ENCODE results near the gene WWOX.
A peak's percentile ranks its signal among the peaks of the same experiment; 100 is the strongest.
"Not testable (repeated sequence)": the region's sequence is repeated elsewhere in the genome, so short reads cannot be mapped to it uniquely, and the experiment has no call there.

WWOX gene

GRCh38 chr16:78099271-78100111 lies at the start of gene WWOX:
TSS of gene WWOX (plus strand) at chr16:78099654.
- peak; percentile 90 for DNase-seq

- no peak for DNase-seq
These were observed 48.6 kb upstream of the WWOX start for GRCh38 chr16:78050734-78051400.

- DNase-seq: no peak
These were observed 41.5 kb upstream of the WWOX start for GRCh38 chr16:78057803-78058564.

GRCh38 chr16:78059806-78060205 lies 39.6 kb upstream of the WWOX start:
- DNase-seq: not testable (repeated sequence)

- DNase-seq: no peak
These were observed 39.2 kb upstream of the WWOX start for GRCh38 chr16:78060295-78060694.

GRCh38 chr16:78060809-78061208 lies 38.6 kb upstream of the WWOX start:
- DNase-seq: no peak

GRCh38 chr16:78065319-78065718 lies 34.1 kb upstream of the WWOX start:
- DNase-seq: no peak

- no peak for DNase-seq
These were observed 29.5 kb upstream of the WWOX start for GRCh38 chr16:78069913-78070312.

- DNase-seq: no peak
These were observed 27.2 kb upstream of the WWOX start for GRCh38 chr16:78072275-78072674.

- no peak for DNase-seq
These were observed 23.7 kb upstream of the WWOX start for GRCh38 chr16:78075800-78076199.

- no peak for DNase-seq
These were observed 18.1 kb upstream of the WWOX start for GRCh38 chr16:78081341-78081740.

GRCh38 chr16:78091419-78091818 lies 8.0 kb upstream of the WWOX start:
- no peak for DNase-seq

- DNase-seq: no peak
These were observed 6.7 kb upstream of the WWOX start for GRCh38 chr16:78092758-78093157.

- no peak for DNase-seq
These were observed 5.3 kb upstream of the WWOX start for GRCh38 chr16:78094166-78094565.

GRCh38 chr16:78094998-78095397 lies 4.5 kb upstream of the WWOX start:
- DNase-seq: no peak

- no peak for DNase-seq
These were observed 3.1 kb upstream of the WWOX start for GRCh38 chr16:78096386-78096785.

- no peak for DNase-seq
These were observed 1.9 kb upstream of the WWOX start for GRCh38 chr16:78097548-78097947.

- DNase-seq: no peak
These were observed 1.4 kb upstream of the WWOX start for GRCh38 chr16:78098087-78098486.

- DNase-seq: no peak
These were observed 721 bp upstream of the WWOX start for GRCh38 chr16:78098595-78099270.

GRCh38 chr16:78100112-78100467 lies 636 bp downstream of the WWOX start:
- no peak for DNase-seq

GRCh38 chr16:78102122-78102660 lies 2.7 kb downstream of the WWOX start:
- no peak for DNase-seq

- DNase-seq: no peak
These were observed 3.4 kb downstream of the WWOX start for GRCh38 chr16:78102865-78103264.

- DNase-seq: no peak
These were observed 6.1 kb downstream of the WWOX start for GRCh38 chr16:78105517-78105916.
